Measurements from ENCODE around the gene WIPI1.

DNA sequence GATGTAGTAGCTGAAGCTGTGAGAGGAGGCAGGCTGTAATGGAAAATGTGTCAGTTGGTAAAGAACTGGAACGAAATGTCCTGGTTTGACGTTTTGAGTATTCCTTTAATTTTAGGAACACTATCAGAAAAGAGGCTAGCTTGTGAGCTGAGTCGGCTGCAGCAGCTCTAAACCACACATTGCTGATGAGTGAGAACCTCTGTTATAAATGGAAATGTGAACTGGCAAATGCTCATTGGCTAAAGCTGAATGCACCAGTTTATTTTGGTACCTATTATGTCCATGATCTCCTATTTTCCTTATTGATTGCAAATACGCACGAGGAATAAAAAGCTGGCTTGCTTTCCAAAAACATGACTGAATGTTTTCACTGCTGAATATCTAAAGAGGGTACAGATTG lies 11.0 kb upstream of the WIPI1 start:
- TF ChIP-seq, protein P1, sequence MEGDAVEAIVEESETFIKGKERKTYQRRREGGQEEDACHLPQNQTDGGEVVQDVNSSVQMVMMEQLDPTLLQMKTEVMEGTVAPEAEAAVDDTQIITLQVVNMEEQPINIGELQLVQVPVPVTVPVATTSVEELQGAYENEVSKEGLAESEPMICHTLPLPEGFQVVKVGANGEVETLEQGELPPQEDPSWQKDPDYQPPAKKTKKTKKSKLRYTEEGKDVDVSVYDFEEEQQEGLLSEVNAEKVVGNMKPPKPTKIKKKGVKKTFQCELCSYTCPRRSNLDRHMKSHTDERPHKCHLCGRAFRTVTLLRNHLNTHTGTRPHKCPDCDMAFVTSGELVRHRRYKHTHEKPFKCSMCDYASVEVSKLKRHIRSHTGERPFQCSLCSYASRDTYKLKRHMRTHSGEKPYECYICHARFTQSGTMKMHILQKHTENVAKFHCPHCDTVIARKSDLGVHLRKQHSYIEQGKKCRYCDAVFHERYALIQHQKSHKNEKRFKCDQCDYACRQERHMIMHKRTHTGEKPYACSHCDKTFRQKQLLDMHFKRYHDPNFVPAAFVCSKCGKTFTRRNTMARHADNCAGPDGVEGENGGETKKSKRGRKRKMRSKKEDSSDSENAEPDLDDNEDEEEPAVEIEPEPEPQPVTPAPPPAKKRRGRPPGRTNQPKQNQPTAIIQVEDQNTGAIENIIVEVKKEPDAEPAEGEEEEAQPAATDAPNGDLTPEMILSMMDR (IDR thresholded peaks at IDR 0.05), result no peak
- TF ChIP-seq POLR2A (IDR thresholded peaks at IDR 0.05), result no peak
- TF ChIP-seq POLR2AphosphoS5 (IDR thresholded peaks at IDR 0.05), result no peak
- no peak for TF ChIP-seq EP300 (IDR thresholded peaks at IDR 0.05)
